Ectodermal cell (in vitro differentiated cells): Measurements from ENCODE around the gene SPOPL.

Source experiments
- H3K27ac ChIP-seq: 2 replicates; pipeline ENCODE4 v1.7.0; 2013; ENCODE audit warnings: mild to moderate bottlenecking, low read depth, low read length; ENCODE audit not compliant: insufficient read depth, poor library complexity, severe bottlenecking
- H3K27me3 ChIP-seq: 2 replicates; pipeline ENCODE4 v1.7.0; 2013; ENCODE audit warnings: mild to moderate bottlenecking, low read length; ENCODE audit not compliant: insufficient read depth, control insufficient read depth, poor library complexity, severe bottlenecking
- H3K36me3 ChIP-seq: one replicate; pipeline ENCODE4 v1.7.0; 2013; ENCODE audit warnings: low read length; ENCODE audit not compliant: control insufficient read depth, insufficient read depth
- H3K4me1 ChIP-seq: one replicate; pipeline ENCODE4 v1.7.0; 2013; ENCODE audit warnings: low read length; ENCODE audit not compliant: control insufficient read depth, insufficient read depth
- H3K4me3 ChIP-seq: 2 replicates; pipeline ENCODE4 v1.7.0; 2013; ENCODE audit warnings: low read depth, low read length, control low read depth; ENCODE audit not compliant: insufficient read depth
- H3K9me3 ChIP-seq: 2 replicates; pipeline ENCODE4 v1.7.0; 2013; ENCODE audit warnings: mild to moderate bottlenecking, low read length, moderate library complexity; ENCODE audit not compliant: control insufficient read depth
- WGBS, 2 experiments: methylation state at CpG; one replicate each; pipeline ENCODE4 v1.1.7; 2013; ENCODE audit warnings: missing lambda C conversion rate in 2 of 2; 5-methylcytosine and 5-hydroxymethylcytosine counted together

The SPOPL gene

DNA sequence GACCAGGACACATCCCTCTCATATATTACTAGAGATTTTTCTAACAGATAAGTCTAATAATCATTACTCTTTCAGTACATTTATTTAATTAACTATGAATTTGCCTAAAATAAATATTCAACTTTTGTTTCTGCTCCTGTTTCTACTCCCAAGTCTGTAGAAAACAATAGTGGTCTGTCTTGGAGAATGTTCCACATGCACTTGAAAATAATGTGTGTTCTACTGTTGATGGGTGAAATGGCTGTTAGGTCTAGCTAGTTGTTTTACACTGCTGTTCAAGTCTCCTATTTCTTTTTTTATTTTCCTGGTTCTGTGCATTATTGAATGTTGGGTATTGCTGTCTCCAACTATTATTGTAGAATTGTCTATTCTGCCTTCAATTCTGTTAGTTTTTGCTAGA, 47.2 kb downstream of the SPOPL start:
- Histone ChIP-seq H3K27ac (no peak overlapping the region), H3K36me3 (no peaks in the 10 kb centered on the region), H3K27me3 (no peaks in the 10 kb centered on the region), H3K4me3 (no peak overlapping the region), H3K4me1 (no peaks in the 10 kb centered on the region), H3K9me3 (no peaks in the 10 kb centered on the region)

DNA sequence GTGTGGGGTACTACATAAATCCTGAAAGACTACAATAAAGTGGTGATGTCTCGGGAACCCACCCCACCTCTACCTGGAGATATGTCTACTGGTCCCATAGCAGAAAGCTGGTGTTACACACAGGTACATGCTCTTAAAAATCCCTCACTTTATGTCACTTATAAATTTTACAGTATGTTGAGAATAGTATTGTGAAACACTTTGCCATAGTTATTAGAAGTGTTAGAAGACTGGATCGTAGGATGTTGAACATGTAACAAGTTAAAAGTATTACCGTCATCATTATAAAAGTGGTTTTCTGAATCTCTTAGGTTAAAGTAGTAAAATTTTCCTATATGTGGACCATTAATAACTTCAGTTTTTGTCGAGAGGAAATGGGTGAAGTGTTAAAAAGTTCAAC, 48.6 kb downstream of the SPOPL start:
- Histone ChIP-seq H3K36me3 (peaks cover 5% of the 10 kb centered on the region), H3K9me3 (no peaks in the 10 kb centered on the region), H3K27ac (no peak overlapping the region), H3K4me3 (no peak overlapping the region), H3K27me3 (no peaks in the 10 kb centered on the region), H3K4me1 (no peaks in the 10 kb centered on the region)
- WGBS, 2 experiments: 99 to 100% methylated on average over 3 to 4 of the region's 4 CpGs

DNA sequence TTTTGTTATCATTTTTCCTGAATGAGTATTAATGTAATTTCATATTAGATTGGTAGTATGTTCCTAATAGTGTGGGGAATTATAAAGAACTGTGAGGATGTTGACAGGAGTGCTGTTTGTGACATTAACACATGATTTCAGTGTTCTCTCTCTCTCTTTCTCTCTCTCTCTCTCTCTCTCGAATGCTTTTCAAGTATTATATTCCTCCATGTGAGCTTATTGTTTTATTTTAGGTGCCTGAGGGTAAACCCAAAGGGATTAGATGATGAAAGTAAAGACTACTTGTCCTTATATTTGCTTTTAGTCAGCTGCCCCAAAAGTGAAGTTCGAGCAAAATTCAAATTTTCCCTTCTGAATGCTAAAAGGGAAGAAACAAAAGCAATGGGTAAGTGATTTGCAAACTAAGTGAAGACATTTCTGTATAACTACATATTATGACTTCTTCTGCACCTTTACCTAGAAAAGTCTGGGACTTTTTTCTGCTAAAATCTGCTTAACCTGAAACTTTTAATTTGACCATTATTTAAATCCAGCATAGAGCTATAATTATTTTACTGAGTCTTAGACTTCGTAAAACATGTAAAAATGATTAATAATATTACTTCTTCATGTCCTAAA, 49.2 kb downstream of the SPOPL start:
- H3K4me1 ChIP-seq: no peaks in the 10 kb centered on the region
- 88% methylated on average over 1 of the region's 3 CpGs; no CpG with 5 or more reads in 1 of the 2 experiments for WGBS, 2 experiments
- no peak overlapping the region for H3K4me3 ChIP-seq
- H3K9me3 ChIP-seq: no peaks in the 10 kb centered on the region
- H3K36me3 ChIP-seq: peaks cover 5% of the 10 kb centered on the region
- H3K27ac ChIP-seq: no peak overlapping the region
- no peaks in the 10 kb centered on the region for H3K27me3 ChIP-seq

DNA sequence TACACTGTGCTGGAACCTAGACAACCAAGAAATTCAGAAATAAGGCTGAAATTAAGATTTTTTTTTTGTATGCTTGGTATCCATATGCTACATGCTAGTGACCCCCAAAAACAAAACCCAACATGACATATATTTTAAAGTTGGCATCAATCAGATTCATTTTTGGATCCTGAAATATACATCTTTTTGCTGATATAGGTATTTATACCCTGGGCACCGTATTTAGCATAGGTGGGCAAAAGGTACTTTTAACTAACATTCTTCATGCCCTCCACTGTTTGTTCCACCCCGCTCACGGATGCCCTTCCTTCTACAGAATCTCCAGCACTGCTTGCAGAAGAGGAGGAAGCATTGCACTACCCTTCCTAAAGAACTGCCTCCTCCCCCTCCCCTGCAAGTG, 52.6 kb downstream of the SPOPL start:
- H3K4me3 ChIP-seq: no peak overlapping the region
- WGBS, 2 experiments: 97% methylated on average over 3 of the region's 3 CpGs
- peaks cover 5% of the 10 kb centered on the region for H3K36me3 ChIP-seq
- H3K9me3 ChIP-seq: no peaks in the 10 kb centered on the region
- no peaks in the 10 kb centered on the region for H3K27me3 ChIP-seq
- no peak overlapping the region for H3K27ac ChIP-seq
- H3K4me1 ChIP-seq: no peaks in the 10 kb centered on the region

DNA sequence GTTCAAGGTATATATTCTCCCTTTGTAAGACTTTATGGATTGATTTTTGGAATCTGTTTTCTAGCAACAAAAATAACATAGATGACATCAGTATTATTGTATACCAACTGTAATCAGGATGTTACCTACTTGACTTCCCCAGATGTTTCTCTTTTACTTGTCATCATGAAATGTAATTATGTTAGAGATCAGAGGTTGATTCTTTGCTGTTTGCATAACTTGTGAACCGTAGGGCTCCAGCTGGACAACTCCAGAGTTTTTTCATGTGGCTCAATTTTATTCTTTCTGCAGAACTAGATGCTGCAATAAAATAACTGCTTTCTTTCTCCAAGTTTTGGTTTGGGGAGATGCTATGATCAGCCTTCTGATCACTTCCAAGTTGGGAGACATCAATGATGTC, 58.1 kb downstream of the SPOPL start:
- H3K4me3 ChIP-seq: no peak overlapping the region
- no peaks in the 10 kb centered on the region for H3K9me3 ChIP-seq
- H3K27me3 ChIP-seq: no peaks in the 10 kb centered on the region
- H3K27ac ChIP-seq: no peak overlapping the region
- no peaks in the 10 kb centered on the region for H3K36me3 ChIP-seq
- 87 to 94% methylated on average over 1 of the region's 1 CpG for WGBS, 2 experiments
- H3K4me1 ChIP-seq: no peaks in the 10 kb centered on the region

DNA sequence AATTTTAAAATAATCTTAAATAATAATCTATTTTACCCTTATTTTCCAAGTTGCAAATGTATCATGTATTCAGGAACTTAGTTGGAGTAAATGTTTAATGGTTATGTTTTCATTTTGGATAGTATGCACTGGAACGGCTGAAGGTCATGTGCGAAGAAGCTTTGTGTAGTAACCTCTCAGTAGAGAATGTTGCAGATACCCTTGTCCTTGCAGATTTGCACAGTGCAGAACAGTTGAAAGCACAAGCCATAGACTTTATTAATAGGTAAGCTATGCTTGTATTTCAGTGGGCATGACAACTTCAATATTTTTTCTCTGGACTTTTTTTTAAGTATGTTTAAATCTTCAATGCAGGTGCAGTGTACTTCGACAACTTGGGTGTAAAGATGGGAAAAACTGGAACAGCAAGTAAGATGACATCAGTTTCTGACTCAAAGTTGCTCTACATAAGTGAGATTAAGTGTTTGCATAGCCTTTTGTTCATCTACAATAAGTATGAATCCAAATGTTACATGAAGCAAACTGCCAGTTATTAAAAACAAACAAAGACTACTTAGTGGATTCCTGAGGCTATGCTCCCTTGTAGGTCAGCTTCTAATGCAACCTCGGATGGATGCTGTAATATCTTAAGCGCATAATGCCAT, 63.1 kb downstream of the SPOPL start:
- Histone ChIP-seq H3K36me3 (peaks cover 6% of the 10 kb centered on the region), H3K27ac (no peak overlapping the region), H3K4me3 (no peak overlapping the region), H3K4me1 (no peaks in the 10 kb centered on the region), H3K27me3 (no peaks in the 10 kb centered on the region), H3K9me3 (no peaks in the 10 kb centered on the region)
- 94 to 97% methylated on average over 5 of the region's 5 CpGs for WGBS, 2 experiments

DNA sequence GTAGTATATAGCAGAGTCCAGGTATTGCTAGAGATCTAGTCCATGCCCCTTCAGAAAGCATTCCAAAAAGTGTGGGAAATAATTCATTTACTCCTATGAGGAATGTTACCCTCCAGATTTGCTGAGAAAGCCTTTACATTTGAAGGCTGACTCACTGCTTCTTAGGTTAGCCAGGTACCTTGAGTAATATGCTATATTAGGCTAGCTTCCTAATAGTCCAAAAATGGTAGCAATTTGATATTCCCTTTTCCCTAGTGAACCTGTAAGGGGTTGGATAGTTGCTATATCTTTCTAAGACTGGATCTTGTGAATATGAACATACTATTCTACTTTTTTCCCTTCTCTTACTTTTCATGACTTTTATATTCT, 63.6 kb downstream of the SPOPL start:
- no peak overlapping the region for H3K4me3 ChIP-seq
- no peaks in the 10 kb centered on the region for H3K4me1 ChIP-seq
- H3K9me3 ChIP-seq: no peaks in the 10 kb centered on the region
- H3K36me3 ChIP-seq: peaks cover 6% of the 10 kb centered on the region
- no peaks in the 10 kb centered on the region for H3K27me3 ChIP-seq
- H3K27ac ChIP-seq: no peak overlapping the region

DNA sequence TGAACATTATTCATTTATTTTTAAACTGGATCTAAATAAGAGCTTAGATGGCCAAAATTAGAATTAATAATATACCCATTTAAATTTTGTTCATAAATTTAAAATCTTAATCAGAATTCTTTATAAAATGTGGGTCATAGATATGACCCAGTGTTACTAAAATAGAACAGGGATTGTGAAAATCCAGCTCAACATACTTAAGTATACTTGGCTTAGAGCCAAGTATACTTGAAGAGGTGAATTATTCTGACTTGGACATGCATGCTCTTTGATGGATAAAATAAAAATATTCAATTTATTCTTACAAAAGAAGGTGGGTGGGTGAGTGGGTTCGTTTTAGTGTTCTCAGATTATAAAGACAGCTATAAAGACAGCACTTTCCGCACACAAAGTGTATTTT, 70.7 kb downstream of the SPOPL start:
- Histone ChIP-seq H3K27ac (no peak overlapping the region), H3K4me1 (no peaks in the 10 kb centered on the region), H3K27me3 (no peaks in the 10 kb centered on the region), H3K4me3 (no peak overlapping the region), H3K36me3 (no peaks in the 10 kb centered on the region), H3K9me3 (no peaks in the 10 kb centered on the region)
- WGBS, 2 experiments: 80% methylated on average over 2 of the region's 2 CpGs; no CpG with 5 or more reads in 1 of the 2 experiments

DNA sequence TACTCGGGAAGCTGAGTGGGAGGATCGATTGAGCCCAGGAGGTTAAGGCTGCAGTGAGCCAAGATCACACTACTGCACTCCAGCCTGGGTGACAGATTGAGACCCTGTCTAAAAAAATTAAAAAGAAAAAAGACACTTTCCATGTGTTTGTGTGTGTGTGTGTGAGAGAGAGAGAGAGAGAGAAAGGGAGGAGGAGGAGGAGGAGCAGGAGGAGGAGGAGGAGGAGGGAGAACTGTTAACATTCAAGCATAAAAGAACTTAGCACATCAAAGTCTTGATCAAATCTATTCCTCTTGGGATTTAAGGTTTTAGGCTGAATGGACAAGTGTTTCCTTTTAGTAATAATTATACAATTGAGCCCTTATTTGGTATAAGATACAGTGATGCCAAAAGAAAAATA, 75.5 kb downstream of the SPOPL start:
- Histone ChIP-seq H3K9me3 (no peaks in the 10 kb centered on the region), H3K27ac (no peak overlapping the region), H3K4me3 (no peak overlapping the region), H3K27me3 (no peaks in the 10 kb centered on the region), H3K36me3 (no peaks in the 10 kb centered on the region), H3K4me1 (no peaks in the 10 kb centered on the region)
- 90 to 100% methylated on average over 2 of the region's 2 CpGs for WGBS, 2 experiments

DNA sequence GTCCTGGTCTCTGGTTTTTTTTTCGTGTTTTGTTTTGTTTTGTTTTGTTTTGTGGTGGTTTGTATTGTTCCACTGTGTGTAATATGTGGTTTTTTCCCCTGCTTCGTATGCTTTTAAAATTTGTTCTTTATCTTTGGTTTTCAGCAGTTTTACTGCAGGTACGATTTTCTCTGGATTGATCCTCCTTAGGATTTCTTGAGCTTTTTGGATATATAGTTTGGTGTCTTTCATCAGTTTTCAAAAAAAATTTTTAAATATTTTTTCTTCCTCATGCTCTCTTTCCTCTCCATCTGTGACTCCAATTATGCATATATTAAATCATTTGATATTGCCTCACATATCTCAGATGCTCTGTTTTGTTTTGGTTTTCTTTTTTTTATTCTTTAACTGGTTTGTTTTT, 78.0 kb downstream of the SPOPL start:
- no peaks in the 10 kb centered on the region for H3K9me3 ChIP-seq
- no peak overlapping the region for H3K4me3 ChIP-seq
- no peaks in the 10 kb centered on the region for H3K36me3 ChIP-seq
- no peak overlapping the region for H3K27ac ChIP-seq
- WGBS, 2 experiments: 79 to 94% methylated on average over 2 to 3 of the region's 3 CpGs
- H3K27me3 ChIP-seq: no peaks in the 10 kb centered on the region
- H3K4me1 ChIP-seq: no peaks in the 10 kb centered on the region

DNA sequence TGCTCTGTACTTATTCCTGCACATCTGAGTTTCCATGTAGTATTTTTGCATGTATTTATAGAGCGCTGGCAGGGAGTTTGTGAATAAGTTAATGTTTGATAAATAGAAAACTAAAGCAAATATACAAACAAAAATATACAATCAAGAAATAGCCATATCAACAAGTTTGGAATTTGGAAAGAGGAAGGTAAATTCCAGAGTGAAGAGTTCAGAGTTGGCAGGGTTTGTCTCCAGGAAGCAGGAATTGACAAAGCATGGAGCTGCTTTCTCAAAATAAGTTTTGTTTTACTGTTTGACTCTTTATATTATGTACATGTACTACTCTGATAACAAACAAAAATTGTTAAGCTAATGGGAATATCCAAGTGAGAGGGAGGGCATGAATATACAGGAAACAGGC, 80.3 kb downstream of the SPOPL start:
- WGBS, 2 experiments: no CpG with 5 or more reads among the region's 1 CpG
- no peaks in the 10 kb centered on the region for H3K4me1 ChIP-seq

More for the DNA sequence above, 80.3 kb downstream of the SPOPL start:
- H3K36me3 ChIP-seq: no peaks in the 10 kb centered on the region
- H3K9me3 ChIP-seq: no peaks in the 10 kb centered on the region
- H3K27me3 ChIP-seq: no peaks in the 10 kb centered on the region
- H3K27ac ChIP-seq: no peak overlapping the region
- no peak overlapping the region for H3K4me3 ChIP-seq
